Measurements from ENCODE around the gene RAB27B. TPM values are rescaled to one million over a fixed set of nuclear protein-coding genes. Genes with fewer than 3 reads are reported as not detected.

The RAB27B gene
- total RNA-seq, 1 experiment from 2014 or later: 0.03 TPM

- in situ Hi-C loops (cut with HindIII; ENCODE audit: low pct_unique_long_range_greater_than_20kb, low sequenced_read_pairs): no loop called here
- DNase-seq (ENCODE audit: low read depth, low spot score): no peak
Observed at GRCh38 chr18:54924948-54925347, 96.7 kb downstream of the RAB27B start.

GRCh38 chr18:54926593-54927325 is 98.5 kb downstream of the RAB27B start:
- no peak for DNase-seq (ENCODE audit: low read depth, low spot score)
- in situ Hi-C loops (cut with HindIII; ENCODE audit: low pct_unique_long_range_greater_than_20kb, low sequenced_read_pairs): no loop called here

- in situ Hi-C loops (cut with HindIII; ENCODE audit: low pct_unique_long_range_greater_than_20kb, low sequenced_read_pairs): no loop called here
- no peak for DNase-seq (ENCODE audit: low read depth, low spot score)
Observed at GRCh38 chr18:54928236-54928635, 100.0 kb downstream of the RAB27B start.

DNA sequence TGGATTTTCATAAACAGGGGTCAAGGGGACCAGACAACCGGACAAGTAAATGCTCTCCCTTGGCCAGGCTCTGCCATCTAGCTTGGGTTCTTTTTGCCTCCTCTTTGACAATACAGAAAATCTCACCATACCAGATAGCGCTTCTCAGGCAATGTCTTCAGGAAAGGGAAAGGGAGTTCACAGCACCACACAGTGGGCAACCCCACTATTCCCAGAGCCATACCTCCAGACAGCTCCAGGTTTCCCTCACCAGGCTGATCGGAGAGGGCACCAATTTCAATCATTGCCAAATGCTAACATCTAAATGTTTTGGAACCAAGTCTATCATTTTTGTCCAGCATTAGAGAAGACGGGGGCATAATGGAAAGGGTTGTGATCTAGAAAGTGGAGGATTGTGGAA is 102.9 kb downstream of the RAB27B start:
- in situ Hi-C loops (cut with HindIII; ENCODE audit: low pct_unique_long_range_greater_than_20kb, low sequenced_read_pairs): no loop called here
- no peak for DNase-seq (ENCODE audit: low read depth, low spot score)

DNA sequence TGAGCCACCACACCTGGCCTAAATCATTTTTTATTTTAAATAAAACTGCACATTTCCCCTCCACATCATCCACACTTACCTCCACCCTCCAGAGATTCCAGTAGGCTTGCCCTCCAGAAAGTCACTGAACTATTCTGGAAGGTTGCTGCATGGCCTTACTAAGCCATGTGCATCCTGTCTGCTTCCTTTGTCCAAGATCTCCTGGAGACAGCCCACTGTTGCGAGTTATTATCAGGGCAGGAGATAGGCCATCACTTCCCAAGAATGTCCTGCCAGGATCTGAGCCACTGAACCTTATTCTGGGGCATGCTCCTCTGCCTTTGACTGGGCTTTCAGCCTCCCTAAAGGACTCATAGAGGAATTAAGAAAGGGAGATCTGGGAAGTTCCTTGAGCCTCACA is 104.2 kb downstream of the RAB27B start:
- no peak for DNase-seq (ENCODE audit: low read depth, low spot score)
- in situ Hi-C loops (cut with HindIII; ENCODE audit: low pct_unique_long_range_greater_than_20kb, low sequenced_read_pairs): no loop called here

DNA sequence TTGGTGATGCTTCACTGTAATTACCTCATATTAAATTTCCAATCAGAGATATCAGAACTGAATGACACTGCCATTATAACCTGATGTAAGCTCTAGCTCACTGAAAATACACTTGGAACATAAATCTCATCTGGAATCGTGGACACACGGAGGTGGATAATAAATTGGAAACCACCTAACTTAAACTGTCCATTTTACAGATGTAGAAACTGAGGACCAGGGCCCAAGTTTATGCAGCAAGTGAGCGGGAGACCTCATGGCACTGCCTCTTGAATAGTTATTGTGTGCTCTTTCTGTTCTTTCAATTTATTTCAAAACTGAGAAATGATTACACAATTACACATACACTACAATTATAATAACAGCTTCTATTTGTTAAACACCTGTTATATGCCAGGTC is 110.2 kb downstream of the RAB27B start:
- in situ Hi-C loops (cut with HindIII; ENCODE audit: low pct_unique_long_range_greater_than_20kb, low sequenced_read_pairs): no loop called here
- DNase-seq (ENCODE audit: low read depth, low spot score): no peak

- no peak for DNase-seq (ENCODE audit: low read depth, low spot score)
- in situ Hi-C loops (cut with HindIII; ENCODE audit: low pct_unique_long_range_greater_than_20kb, low sequenced_read_pairs): no loop called here
Observed at GRCh38 chr18:54939361-54939917, 111.2 kb downstream of the RAB27B start.

- in situ Hi-C loops (cut with HindIII; ENCODE audit: low pct_unique_long_range_greater_than_20kb, low sequenced_read_pairs): no loop called here
- DNase-seq (ENCODE audit: low read depth, low spot score): no peak
Observed at GRCh38 chr18:54942144-54942543, 113.9 kb downstream of the RAB27B start.

DNA sequence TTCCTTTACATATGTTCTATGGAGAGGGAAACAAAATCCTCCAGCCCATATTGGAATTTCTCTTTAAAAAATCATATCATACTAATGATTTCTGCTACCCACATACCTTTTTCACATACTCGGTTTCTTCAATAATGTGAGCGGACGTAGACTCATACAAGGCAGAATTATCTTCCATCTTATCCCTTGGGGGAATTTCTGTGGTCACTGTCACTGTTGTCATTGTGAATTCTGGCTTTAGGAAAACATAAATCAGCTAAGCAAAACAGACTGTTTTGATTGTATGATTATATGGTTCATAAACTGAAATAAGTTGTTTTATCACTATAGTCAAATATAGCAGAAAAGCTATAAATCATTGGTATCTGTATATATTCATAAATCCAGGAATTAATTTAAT is 114.3 kb downstream of the RAB27B start:
- in situ Hi-C loops (cut with HindIII; ENCODE audit: low pct_unique_long_range_greater_than_20kb, low sequenced_read_pairs): no loop called here
- no peak for DNase-seq (ENCODE audit: low read depth, low spot score)

Other genes starting within 250 kb of the RAB27B start
- gene DYNAP, start 237.2 kb upstream of the RAB27B start, total RNA-seq (2014; rRNA removed; shearing (Covaris generic)): not detected in 2 replicates
- not detected in 2 replicates for gene CCDC68, start 131.0 kb downstream of the RAB27B start, total RNA-seq (2014; rRNA removed; shearing (Covaris generic))

Measured in SK-MEL-5 (cell line).